NCI-H345 (cell line): ENCODE data around the gene TSPAN14.
A peak's percentile ranks its signal among the peaks of the same experiment; 100 is the strongest.
"Not testable (repeated sequence)": the region's sequence is repeated elsewhere in the genome, so short reads cannot be mapped to it uniquely, and the experiment has no call there.

ENCODE experiments used
- DNase-seq: peaks from one replicate; lab custom pipeline; 2025; lab: John Stamatoyannopoulos, UW

The TSPAN14 gene

GRCh38 chr10:80468806-80469421 lies 14.8 kb downstream of the TSPAN14 start:
- DNase-seq: no peak

DNA sequence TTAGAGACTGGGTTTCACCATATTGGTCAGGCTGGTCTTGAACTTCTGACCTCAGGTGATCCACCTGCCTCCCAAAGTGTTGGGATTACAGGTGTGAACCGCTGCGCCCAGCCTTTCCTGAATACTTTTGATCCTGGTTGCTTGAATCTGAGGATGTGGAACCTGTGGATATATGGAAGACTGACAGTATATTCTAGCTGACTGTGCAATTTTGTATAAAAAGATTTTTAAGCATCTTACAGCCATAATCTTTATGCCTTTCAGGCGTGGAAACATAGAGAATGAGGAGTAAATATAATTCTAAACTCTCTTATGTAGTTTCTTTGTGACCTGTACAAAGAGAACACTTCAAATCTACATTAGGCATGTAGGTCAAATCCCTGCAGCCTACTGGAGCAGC lies 16.2 kb downstream of the TSPAN14 start:
- DNase-seq: no peak

DNA sequence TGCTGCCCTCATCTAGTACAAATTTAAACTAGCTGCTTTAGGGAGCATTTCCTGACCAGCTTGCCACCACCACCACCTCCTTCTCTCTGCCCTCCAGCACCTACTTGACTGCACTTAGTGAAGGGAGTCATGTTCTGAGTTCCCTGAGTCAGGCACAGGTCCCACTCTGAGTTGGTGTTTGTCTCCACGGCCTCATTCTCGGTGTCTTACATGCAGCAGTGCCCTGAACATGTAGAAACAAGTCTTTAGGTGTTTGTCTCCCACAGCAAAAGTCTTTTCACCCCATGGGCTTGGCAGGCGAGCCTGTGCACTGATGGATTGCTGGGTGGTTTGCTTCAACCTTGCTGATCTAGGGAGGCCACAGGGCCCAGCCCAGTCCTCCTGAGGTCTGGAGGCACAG lies 16.9 kb downstream of the TSPAN14 start:
- DNase-seq: no peak

DNA sequence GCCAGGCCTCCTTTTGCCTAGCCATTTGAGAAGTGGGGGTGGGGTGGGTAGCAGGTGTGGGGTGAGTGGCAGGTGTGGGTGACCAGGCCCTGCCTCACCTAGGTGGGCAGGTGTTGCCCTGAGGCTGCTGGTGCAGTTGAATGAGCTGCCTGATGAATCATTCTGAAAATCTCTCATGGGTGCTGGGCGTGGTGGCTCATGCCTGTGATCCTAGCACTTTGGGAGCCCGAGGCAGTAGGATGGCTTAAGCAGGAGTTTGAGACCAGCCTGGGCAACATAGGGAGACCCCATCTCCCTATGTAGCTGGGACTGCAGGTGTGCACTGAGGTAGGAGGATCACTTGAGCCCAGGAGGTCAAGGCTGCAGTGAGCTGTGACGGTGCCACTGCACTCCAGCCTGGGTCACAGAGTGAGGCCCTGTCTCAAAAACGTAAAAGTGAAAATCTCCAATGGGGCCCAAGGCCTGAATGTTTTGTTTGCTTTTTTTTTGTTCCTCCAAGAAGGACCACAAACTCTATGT lies 17.7 kb downstream of the TSPAN14 start:
- peak; percentile 44 for DNase-seq

GRCh38 chr10:80472234-80473095 lies 18.4 kb downstream of the TSPAN14 start:
- DNase-seq: no peak

DNA sequence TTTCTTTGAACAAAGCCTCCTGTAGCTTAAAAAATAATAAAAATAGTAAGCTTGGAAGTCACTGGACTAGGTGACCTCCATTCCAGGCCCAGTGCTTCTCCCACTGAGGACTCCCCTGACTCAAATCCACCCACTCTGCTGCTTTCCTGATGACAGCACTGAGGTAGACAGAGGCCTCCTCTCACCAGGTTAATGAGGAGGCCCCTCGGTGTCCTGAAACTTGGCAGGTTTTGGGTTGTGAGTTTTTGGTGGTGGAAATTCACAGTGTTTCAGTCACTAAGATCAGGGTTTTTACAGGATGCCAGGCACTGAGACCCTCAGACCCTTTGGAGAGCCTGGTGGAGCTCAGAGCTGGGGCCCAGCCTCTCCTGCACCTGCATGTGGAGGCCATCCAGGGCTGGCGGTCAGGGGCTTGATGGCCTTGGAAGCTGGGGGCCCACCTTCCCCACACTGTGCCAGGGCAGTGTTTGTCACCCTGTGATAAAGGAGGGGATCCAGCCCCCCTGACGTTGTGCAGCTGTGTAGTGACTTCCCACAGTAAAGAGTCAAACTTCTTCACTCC lies 19.1 kb downstream of the TSPAN14 start:
- DNase-seq: no peak

- DNase-seq: no peak
Measured at GRCh38 chr10:80473692-80474596, 19.8 kb downstream of the TSPAN14 start.

DNA sequence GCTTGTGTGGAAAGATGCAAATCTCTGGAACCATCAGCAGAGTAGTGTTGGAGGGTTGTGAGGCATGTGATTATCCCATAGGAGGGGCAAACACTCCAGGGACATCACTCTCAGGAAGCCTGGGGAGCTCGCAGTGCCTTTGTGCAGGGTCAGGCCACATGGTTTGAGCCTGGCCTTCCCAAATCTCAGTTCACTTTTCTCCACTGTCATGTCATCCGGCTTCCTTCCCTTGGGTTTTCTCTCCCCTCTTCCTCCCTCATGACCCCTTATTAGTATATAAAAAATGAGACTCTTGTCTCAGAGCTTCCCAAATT lies 20.4 kb downstream of the TSPAN14 start:
- DNase-seq: no peak

- no peak for DNase-seq
Measured at GRCh38 chr10:80474941-80475340, 20.8 kb downstream of the TSPAN14 start.

DNA sequence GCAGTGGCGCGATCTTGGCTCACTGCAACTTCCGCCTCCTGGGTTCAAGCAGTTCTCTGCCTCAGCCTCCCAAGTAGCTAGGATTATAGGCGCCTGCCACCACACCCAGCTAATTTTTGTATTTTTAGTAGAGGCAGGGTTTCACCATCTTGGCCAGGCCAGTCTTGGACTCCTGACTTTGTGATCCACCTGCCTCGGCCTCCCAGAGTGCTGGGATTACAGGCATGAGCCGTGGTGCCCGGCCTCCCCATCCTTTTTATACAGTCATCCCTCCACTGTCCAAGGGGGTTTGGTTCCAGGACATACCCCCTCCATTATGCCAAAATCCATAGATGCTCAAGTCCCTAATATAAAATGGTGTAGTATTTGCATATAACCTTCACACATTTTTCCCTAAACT lies 21.5 kb downstream of the TSPAN14 start:
- not testable (repeated sequence) for DNase-seq

DNA sequence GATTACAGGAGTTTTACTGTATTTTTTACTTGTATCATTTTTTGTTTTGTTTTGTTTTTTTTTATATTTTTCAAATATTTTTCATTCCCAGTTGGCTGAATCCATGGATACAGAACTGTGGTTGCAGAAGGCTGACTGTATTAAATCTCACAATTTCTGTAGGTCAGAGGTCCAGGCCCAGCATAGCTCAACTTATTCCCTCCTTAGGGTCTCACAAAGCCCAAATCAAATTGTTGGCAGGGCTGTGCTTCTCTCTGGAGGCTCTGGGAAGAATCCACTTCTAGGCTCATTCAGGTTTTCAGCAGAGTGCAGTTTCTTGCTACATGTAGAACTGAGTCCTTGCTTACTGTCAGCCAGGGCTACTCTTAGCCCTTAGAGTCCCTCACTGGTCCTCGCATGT lies 22.6 kb downstream of the TSPAN14 start:
- no peak for DNase-seq

DNA sequence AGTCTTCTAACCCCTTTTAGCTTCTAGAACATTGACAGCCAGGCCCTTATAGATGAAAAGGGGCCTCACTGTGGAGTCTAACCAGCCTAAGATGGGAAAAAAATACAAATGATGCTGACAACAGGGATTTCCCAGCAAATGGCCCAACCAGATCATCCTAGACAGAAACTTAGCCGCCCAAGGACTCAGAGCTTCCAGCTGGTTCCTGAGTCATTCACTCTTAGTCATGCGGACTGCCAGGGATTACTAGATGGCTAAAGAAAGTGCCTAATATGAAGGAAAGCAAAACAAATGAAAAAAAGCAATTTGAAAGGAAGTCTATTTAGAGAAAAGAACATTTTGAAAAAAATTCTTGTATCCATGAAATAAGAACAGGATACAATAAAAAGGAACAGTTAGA lies 23.7 kb downstream of the TSPAN14 start:
- DNase-seq: no peak

DNA sequence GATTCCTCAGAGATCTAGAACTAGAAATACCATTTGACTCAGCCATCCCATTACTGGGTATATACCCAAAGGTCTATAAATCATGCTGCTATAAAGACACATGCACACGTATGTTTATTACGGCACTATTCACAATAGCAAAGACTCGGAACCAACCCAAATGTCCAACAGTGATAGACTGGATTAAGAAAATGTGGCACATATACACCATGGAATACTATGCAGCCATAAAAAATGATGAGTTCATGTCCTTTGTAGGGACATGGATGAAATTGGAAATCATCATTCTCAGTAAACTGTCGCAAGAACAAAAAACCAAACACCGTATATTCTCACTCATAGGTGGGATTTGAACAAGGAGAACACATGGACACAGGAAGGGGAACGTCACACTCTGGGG lies 26.3 kb downstream of the TSPAN14 start:
- DNase-seq: not testable (repeated sequence)

DNA sequence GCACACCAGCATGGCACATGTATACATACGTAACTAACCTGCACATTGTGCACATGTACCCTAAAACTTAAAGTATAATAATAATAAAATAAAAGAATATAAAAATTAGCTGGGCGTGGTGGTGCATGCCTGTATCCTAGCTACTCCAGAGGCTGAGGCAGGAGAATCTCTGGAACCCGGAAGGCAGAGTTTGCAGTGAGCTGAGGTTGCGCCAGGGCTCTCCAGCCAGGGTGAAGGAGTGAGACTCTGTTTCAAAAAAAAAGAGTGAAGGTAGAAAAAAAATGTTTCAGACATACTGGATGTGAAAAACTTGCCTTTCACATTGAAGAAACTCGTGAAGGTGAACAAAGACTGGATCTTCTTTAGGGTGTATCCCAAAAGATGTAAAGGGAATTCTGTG lies 26.7 kb downstream of the TSPAN14 start:
- no peak for DNase-seq

DNA sequence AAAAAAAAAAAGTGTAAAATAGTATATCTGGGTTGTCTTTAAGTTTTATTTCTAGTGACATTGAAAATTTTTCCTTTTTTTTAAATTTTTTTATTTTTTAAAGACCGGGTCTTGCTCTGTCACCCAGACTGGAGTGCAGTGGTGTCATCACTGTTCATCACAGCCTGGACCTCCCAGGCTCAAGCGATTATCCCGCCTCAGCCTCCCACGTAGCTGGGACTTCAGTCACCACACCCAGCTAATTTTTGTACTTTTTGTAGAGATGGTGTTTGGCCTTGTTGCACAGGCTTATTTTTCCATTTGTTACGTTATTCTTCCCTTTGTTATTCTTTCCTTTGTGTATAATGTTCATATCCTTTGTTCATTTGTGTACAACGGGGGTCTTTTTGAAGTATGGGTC lies 30.1 kb downstream of the TSPAN14 start:
- no peak for DNase-seq

- no peak for DNase-seq
Measured at GRCh38 chr10:80484676-80485075, 30.6 kb downstream of the TSPAN14 start.

- no peak for DNase-seq
Measured at GRCh38 chr10:80485076-80485945, 31.2 kb downstream of the TSPAN14 start.

- DNase-seq: no peak
Measured at GRCh38 chr10:80485946-80486764, 32.0 kb downstream of the TSPAN14 start.

GRCh38 chr10:80486785-80487420 lies 32.8 kb downstream of the TSPAN14 start:
- no peak for DNase-seq

DNA sequence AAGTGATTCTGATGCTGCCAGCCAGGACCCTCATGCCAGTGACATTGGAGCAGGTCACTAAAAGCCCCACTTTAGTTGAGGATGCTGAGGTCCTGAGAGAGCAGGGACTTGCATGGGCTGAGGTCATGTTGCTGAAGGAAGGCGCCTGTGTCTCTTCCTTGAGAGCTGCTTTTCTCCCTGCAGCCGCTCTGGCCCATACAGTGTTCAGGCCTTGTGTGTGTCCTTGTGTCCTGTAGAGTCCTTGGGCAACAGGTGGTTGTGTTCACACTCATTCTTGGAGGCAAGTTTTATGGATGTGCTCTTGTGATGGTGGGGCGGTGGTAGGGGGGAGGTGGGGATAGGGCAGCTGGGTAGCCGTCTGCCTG lies 33.3 kb downstream of the TSPAN14 start:
- no peak for DNase-seq
